Nephron (organoid): ENCODE data around the gene KRR1.
"Not testable (repeated sequence)": the region's sequence is repeated elsewhere in the genome, so short reads cannot be mapped to it uniquely, and the experiment has no call there.

ENCODE experiments used
- H3K27ac Mint-ChIP-seq, 3 experiments: 2 replicates each; pipeline ENCODE4 v1.8.0; 2020; ENCODE audit warnings: mixed read lengths in 3 of 3, mild to moderate bottlenecking in 2 of 3, moderate library complexity in 1 of 3
- H3K27me3 Mint-ChIP-seq: 2 replicates; pipeline ENCODE4 v1.8.0; 2021; ENCODE audit warnings: low read depth, mild to moderate bottlenecking, moderate library complexity, mixed read lengths
- H3K36me3 Mint-ChIP-seq: 2 replicates; pipeline ENCODE4 v1.8.0; 2020; ENCODE audit warnings: low read depth, mixed read lengths
- H3K4me1 Mint-ChIP-seq: 2 replicates; pipeline ENCODE4 v1.8.0; 2020; ENCODE audit warnings: mixed read lengths
- H3K4me3 Mint-ChIP-seq, 3 experiments: 2 replicates each; pipeline ENCODE4 v1.8.0; 2020; ENCODE audit warnings: mild to moderate bottlenecking in 3 of 3, mixed read lengths in 3 of 3, moderate library complexity in 2 of 3
- H3K9me3 Mint-ChIP-seq: 2 replicates; pipeline ENCODE4 v1.8.0; 2020; ENCODE audit warnings: mixed read lengths
- TF ChIP-seq, protein P1 (sequence below), 3 experiments: fragments of 200-600 bp; sonication (generic); IDR thresholded peaks; one replicate each; pipeline ENCODE4 v1.5.0; 2021; ENCODE audit warnings: antibody characterized with exemption in 3 of 3; ENCODE audit not compliant: unreplicated experiment in 3 of 3

The KRR1 gene

GRCh38 chr12:75471902-75472890 lies 39.2 kb downstream of the KRR1 start:
- TF ChIP-seq, protein P1, sequence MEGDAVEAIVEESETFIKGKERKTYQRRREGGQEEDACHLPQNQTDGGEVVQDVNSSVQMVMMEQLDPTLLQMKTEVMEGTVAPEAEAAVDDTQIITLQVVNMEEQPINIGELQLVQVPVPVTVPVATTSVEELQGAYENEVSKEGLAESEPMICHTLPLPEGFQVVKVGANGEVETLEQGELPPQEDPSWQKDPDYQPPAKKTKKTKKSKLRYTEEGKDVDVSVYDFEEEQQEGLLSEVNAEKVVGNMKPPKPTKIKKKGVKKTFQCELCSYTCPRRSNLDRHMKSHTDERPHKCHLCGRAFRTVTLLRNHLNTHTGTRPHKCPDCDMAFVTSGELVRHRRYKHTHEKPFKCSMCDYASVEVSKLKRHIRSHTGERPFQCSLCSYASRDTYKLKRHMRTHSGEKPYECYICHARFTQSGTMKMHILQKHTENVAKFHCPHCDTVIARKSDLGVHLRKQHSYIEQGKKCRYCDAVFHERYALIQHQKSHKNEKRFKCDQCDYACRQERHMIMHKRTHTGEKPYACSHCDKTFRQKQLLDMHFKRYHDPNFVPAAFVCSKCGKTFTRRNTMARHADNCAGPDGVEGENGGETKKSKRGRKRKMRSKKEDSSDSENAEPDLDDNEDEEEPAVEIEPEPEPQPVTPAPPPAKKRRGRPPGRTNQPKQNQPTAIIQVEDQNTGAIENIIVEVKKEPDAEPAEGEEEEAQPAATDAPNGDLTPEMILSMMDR (IDR thresholded peaks at IDR 0.05; ENCODE audit: unreplicated experiment in 3 of 3) = no peak
- Mint-ChIP-seq H3K36me3 (no peaks in the 10 kb centered on the region), H3K27me3 (no peaks in the 10 kb centered on the region), H3K4me3 (no peak overlapping the region), H3K9me3 (no peaks in the 10 kb centered on the region), H3K4me1 (no peaks in the 10 kb centered on the region), H3K27ac (no peak overlapping the region)

- TF ChIP-seq, protein P1 (IDR thresholded peaks at IDR 0.05; ENCODE audit: unreplicated experiment in 3 of 3) = no peak
- H3K36me3 Mint-ChIP-seq = no peaks in the 10 kb centered on the region
- no peaks in the 10 kb centered on the region for H3K27me3 Mint-ChIP-seq
Measured at GRCh38 chr12:75460204-75460603, 51.2 kb downstream of the KRR1 start.

DNA sequence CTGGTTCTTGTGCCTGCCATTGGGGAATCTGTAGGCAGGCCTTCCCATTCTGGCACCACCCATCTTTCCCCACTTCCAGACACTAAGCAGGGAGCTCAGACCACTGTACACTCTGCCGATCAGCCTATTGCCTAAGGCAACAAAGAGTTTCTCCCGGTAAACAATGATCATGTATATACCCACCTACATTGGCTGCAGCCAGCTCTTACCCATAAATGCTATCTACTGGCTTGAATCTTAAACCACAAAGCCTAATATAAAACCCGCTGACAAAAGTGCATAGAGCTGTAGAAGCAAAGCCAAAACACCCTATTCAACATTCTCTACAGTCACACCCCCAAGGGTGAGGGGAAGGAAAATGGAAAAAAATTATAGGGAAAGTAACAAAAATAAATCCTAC lies 51.7 kb downstream of the KRR1 start:
- peaks cover 39% of the 10 kb centered on the region for H3K9me3 Mint-ChIP-seq
- no peaks in the 10 kb centered on the region for H3K27me3 Mint-ChIP-seq
- no peak overlapping the region for H3K4me3 Mint-ChIP-seq
- H3K4me1 Mint-ChIP-seq = no peaks in the 10 kb centered on the region
- no peak overlapping the region for H3K27ac Mint-ChIP-seq
- TF ChIP-seq, protein P1 (IDR thresholded peaks at IDR 0.05; ENCODE audit: unreplicated experiment in 3 of 3) = no peak
- no peaks in the 10 kb centered on the region for H3K36me3 Mint-ChIP-seq

More at GRCh38 chr12:75460204-75460603, 51.2 kb downstream of the KRR1 start:
- Mint-ChIP-seq H3K9me3 (peaks cover 39% of the 10 kb centered on the region), H3K27ac (no peak overlapping the region), H3K4me1 (no peaks in the 10 kb centered on the region), H3K4me3 (no peak overlapping the region)

DNA sequence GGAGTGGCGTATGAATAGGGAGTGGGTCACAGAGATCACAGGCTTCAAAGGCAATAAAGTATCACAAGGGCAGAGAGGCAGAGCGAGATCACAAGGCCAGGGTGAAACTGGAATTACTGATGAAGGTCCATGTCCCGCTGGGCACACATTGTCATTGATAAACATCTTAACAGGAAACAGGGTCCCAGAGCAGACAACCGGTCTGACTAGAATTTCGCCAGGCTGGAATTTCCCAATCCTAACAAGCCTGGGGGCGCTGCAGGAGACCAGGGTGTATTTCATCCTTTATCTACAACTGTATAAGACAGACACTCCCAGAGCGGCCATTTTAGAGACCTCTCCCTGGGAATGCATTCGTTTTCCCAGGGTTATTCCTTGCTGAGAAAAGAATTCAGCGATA lies 53.5 kb downstream of the KRR1 start:
- not testable (repeated sequence) for H3K4me3 Mint-ChIP-seq, H3K36me3 Mint-ChIP-seq, H3K27me3 Mint-ChIP-seq, H3K4me1 Mint-ChIP-seq, H3K27ac Mint-ChIP-seq
- peaks cover 35% of the 10 kb centered on the region for H3K9me3 Mint-ChIP-seq

GRCh38 chr12:75457191-75457590 lies 54.2 kb downstream of the KRR1 start:
- no peaks in the 10 kb centered on the region for H3K4me1 Mint-ChIP-seq
- H3K27me3 Mint-ChIP-seq = no peaks in the 10 kb centered on the region
- H3K9me3 Mint-ChIP-seq = peaks cover 29% of the 10 kb centered on the region
- TF ChIP-seq, protein P1 (IDR thresholded peaks at IDR 0.05; ENCODE audit: unreplicated experiment in 3 of 3) = no peak
- H3K36me3 Mint-ChIP-seq = no peaks in the 10 kb centered on the region
- no peak overlapping the region for H3K4me3 Mint-ChIP-seq
- no peak overlapping the region for H3K27ac Mint-ChIP-seq

GRCh38 chr12:75455839-75456238 lies 55.6 kb downstream of the KRR1 start:
- TF ChIP-seq, protein P1 (IDR thresholded peaks at IDR 0.05; ENCODE audit: unreplicated experiment in 3 of 3) = no peak
- no peaks in the 10 kb centered on the region for H3K4me1 Mint-ChIP-seq
- peaks cover 26% of the 10 kb centered on the region for H3K9me3 Mint-ChIP-seq
- H3K4me3 Mint-ChIP-seq = no peak overlapping the region
- H3K27ac Mint-ChIP-seq = no peak overlapping the region
- H3K36me3 Mint-ChIP-seq = no peaks in the 10 kb centered on the region
- no peaks in the 10 kb centered on the region for H3K27me3 Mint-ChIP-seq
